Esophagus squamous epithelium (tissue), 4 donors: ENCODE results near the gene ZNF654.

Experiments
- POLR2A ChIP-seq, 4 donors: fragments of 450-650 bp; IDR thresholded peaks; one replicate each; pipeline ENCODE4 v1.6.1; 2017; ENCODE audit warnings: antibody characterized with exemption in 4 of 4, mild to moderate bottlenecking in 4 of 4, moderate library complexity in 3 of 4
- TF ChIP-seq, protein P1 (sequence below), 6 experiments: fragments of 450-650 bp in 4 of 6; fragments of 200-600 bp in 2 of 6; sonication (generic) in 2 of 6; IDR thresholded peaks; one replicate each; pipeline ENCODE4 v1.5.1; 2016 to 2019; ENCODE audit warnings: antibody characterized with exemption in 6 of 6, mild to moderate bottlenecking in 4 of 6, moderate library complexity in 4 of 6

GRCh38 chr3:88192631-88193030 lies 133.6 kb downstream of the ZNF654 start:
- TF ChIP-seq, protein P1, sequence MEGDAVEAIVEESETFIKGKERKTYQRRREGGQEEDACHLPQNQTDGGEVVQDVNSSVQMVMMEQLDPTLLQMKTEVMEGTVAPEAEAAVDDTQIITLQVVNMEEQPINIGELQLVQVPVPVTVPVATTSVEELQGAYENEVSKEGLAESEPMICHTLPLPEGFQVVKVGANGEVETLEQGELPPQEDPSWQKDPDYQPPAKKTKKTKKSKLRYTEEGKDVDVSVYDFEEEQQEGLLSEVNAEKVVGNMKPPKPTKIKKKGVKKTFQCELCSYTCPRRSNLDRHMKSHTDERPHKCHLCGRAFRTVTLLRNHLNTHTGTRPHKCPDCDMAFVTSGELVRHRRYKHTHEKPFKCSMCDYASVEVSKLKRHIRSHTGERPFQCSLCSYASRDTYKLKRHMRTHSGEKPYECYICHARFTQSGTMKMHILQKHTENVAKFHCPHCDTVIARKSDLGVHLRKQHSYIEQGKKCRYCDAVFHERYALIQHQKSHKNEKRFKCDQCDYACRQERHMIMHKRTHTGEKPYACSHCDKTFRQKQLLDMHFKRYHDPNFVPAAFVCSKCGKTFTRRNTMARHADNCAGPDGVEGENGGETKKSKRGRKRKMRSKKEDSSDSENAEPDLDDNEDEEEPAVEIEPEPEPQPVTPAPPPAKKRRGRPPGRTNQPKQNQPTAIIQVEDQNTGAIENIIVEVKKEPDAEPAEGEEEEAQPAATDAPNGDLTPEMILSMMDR (IDR thresholded peaks at IDR 0.05), result no peak
- no peak for TF ChIP-seq POLR2A (IDR thresholded peaks at IDR 0.05)
